Vagina (tissue), 2 donors: ENCODE results near the gene FAR2.

Source experiments
- CTCF ChIP-seq, 3 experiments: fragments of 450-650 bp in 2 of 3; fragments of 200-600 bp in 1 of 3; sonication (generic) in 1 of 3; IDR thresholded peaks; one replicate each; pipeline ENCODE4 v1.5.1; 2017 to 2019; ENCODE audit warnings: antibody characterized with exemption in 3 of 3, mild to moderate bottlenecking in 2 of 3, moderate library complexity in 2 of 3
- POLR2A ChIP-seq, 2 donors: fragments of 450-650 bp; IDR thresholded peaks; one replicate each; pipeline ENCODE4 v1.6.1; 2017; ENCODE audit warnings: antibody characterized with exemption in 2 of 2, mild to moderate bottlenecking in 2 of 2, moderate library complexity in 2 of 2
- POLR2AphosphoS5 ChIP-seq, 2 donors: sonication (generic); formaldehyde crosslinking; IDR thresholded peaks; one replicate each; pipeline ENCODE4 v1.9.0; 2017; ENCODE audit warnings: antibody characterized with exemption in 2 of 2, mild to moderate bottlenecking in 2 of 2, low read depth in 1 of 2; ENCODE audit not compliant: insufficient read depth in 1 of 2

DNA sequence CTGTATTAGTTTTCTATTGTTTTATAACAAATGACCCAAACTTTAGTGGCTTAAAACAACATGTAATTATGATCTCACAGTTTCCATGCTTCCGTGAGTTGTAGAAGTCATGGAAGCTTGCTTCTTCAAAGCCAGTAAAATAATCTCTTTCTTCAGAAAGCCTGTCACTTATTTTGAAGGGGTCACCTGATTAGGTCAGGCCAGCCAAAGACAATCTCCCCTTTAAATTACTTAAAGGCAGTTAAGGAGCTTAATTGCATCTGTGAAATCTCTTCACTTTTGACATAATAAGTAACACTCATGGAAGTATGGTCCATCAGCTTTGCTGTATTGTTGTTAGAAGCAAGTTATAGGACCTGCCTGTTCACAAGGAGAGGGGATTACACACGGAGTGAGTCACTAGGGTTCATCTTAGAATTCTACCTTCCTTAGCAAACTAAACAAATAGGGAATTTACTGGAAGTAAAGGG lies 89.8 kb downstream of the FAR2 start:
- no peak for TF ChIP-seq CTCF (IDR thresholded peaks at IDR 0.05)
- no peak for TF ChIP-seq POLR2A (IDR thresholded peaks at IDR 0.05)
- no peak for TF ChIP-seq POLR2AphosphoS5 (IDR thresholded peaks at IDR 0.05; ENCODE audit: insufficient read depth in 1 of 2, low read depth in 1 of 2)
